HepG2 (cell line): ENCODE measurements around the gene GNG13. TPM values are rescaled to one million over a fixed set of nuclear protein-coding genes. Genes with fewer than 3 reads are reported as not detected.
A peak's percentile ranks its signal among the peaks of the same experiment; 100 is the strongest.

Experiments used
- CENPX ChIP-seq: sonication (generic); formaldehyde crosslinking; IDR thresholded peaks from 2 replicates; pipeline ENCODE4 v1.9.0; 2021; ENCODE audit warnings: mild to moderate bottlenecking, missing genetic modification reagents, moderate library complexity
- FOXP4 ChIP-seq: sonication (generic); formaldehyde crosslinking; IDR thresholded peaks from 2 replicates; pipeline ENCODE4 v1.4.0; 2020; ENCODE audit warnings: missing genetic modification reagents
- IRX3 ChIP-seq: sonication (generic); formaldehyde crosslinking; IDR thresholded peaks from 2 replicates; pipeline ENCODE4 v1.8.1; 2023; ENCODE audit warnings: mild to moderate bottlenecking, low read depth, missing genetic modification reagents, borderline replicate concordance
- ISX ChIP-seq: sonication (generic); formaldehyde crosslinking; conservative IDR thresholded peaks from 2 replicates; pipeline ENCODE4 v1.5.0; 2020; ENCODE audit warnings: missing genetic modification reagents
- MED1 ChIP-seq: sonication (generic); formaldehyde crosslinking; IDR thresholded peaks from 2 replicates; pipeline ENCODE4 v1.4.0; 2020; ENCODE audit warnings: missing genetic modification reagents
- NFE2L1 ChIP-seq: sonication (generic); formaldehyde crosslinking; IDR thresholded peaks from 2 replicates; pipeline ENCODE4 v1.4.0; 2020; ENCODE audit warnings: missing genetic modification reagents, mild to moderate bottlenecking, borderline replicate concordance
- PHF21A ChIP-seq: sonication (generic); formaldehyde crosslinking; IDR thresholded peaks from 2 replicates; pipeline ENCODE4 v1.5.0; 2020; ENCODE audit warnings: mild to moderate bottlenecking, missing genetic modification reagents
- RFX1 ChIP-seq: fragments of 450-650 bp; IDR thresholded peaks from 2 replicates; pipeline ENCODE4 v1.6.1; 2017
- SALL1 ChIP-seq: sonication (generic); formaldehyde crosslinking; IDR thresholded peaks from 2 replicates; pipeline ENCODE4 v1.8.0; 2022; ENCODE audit warnings: mild to moderate bottlenecking, missing genetic modification reagents
- SIN3A ChIP-seq: IDR thresholded peaks from 2 replicates; pipeline ENCODE4 v1.6.1; 2011; ENCODE audit warnings: low read depth, mild to moderate bottlenecking, control low read depth, low read length, borderline replicate concordance
- TP53 ChIP-seq: sonication (generic); formaldehyde crosslinking; conservative IDR thresholded peaks from 2 replicates; pipeline ENCODE4 v1.4.0; 2020; ENCODE audit warnings: missing genetic modification reagents
- ZFP91 ChIP-seq: sonication (generic); formaldehyde crosslinking; IDR thresholded peaks from 2 replicates; pipeline ENCODE4 v1.9.0; 2022; ENCODE audit warnings: missing genetic modification reagents, mild to moderate bottlenecking, borderline replicate concordance
- ZNF12 ChIP-seq: sonication (generic); formaldehyde crosslinking; IDR thresholded peaks from 2 replicates; pipeline ENCODE4 v1.5.0; 2020; ENCODE audit warnings: missing genetic modification reagents
- ZNF337 ChIP-seq: sonication (generic); formaldehyde crosslinking; IDR thresholded peaks from 2 replicates; pipeline ENCODE4 v1.5.1; 2020; ENCODE audit warnings: missing genetic modification reagents, low read depth, mild to moderate bottlenecking, borderline replicate concordance
- ZNF460 ChIP-seq: sonication (generic); formaldehyde crosslinking; IDR thresholded peaks from 2 replicates; pipeline ENCODE4 v1.5.1; 2020; ENCODE audit warnings: missing genetic modification reagents, mild to moderate bottlenecking, borderline replicate concordance
- ZNF484 ChIP-seq: sonication (generic); formaldehyde crosslinking; IDR thresholded peaks from 2 replicates; pipeline ENCODE4 v1.5.1; 2020; ENCODE audit warnings: mild to moderate bottlenecking, low read depth, missing genetic modification reagents, borderline replicate concordance
- ZNF543 ChIP-seq: sonication (generic); formaldehyde crosslinking; IDR thresholded peaks from 2 replicates; pipeline ENCODE4 v1.4.0; 2020; ENCODE audit warnings: mild to moderate bottlenecking, missing genetic modification reagents
- ZNF816 ChIP-seq: sonication (generic); formaldehyde crosslinking; IDR thresholded peaks from 2 replicates; pipeline ENCODE4 v1.8.0; 2022; ENCODE audit warnings: missing genetic modification reagents, mild to moderate bottlenecking, borderline replicate concordance
- polyA plus RNA-seq, 8 experiments: library from polyadenylated mRNA; depleted of rRNA in 3 of 8; stranded (reverse) in 7 of 8; unstranded in 1 of 8; fragments of >200 nt; fragmentation: Illumina TruSeq in 4 of 8; extraction: Trizol in 4 of 8; gene quantifications; 2 replicates each; pipeline versions ENCODE4 v1.2.1 to v1.2.3, GENCODE V29; 2011 to 2016; ENCODE audit warnings: low read depth in 4 of 8, missing spikeins in 1 of 8, mixed read lengths in 1 of 8; ENCODE audit not compliant: insufficient read depth in 1 of 8
- total RNA-seq, 5 experiments: library from RNA; depleted of rRNA; stranded (reverse); fragments of >200 nt; fragmentation: Illumina TruSeq; extraction: Trizol; gene quantifications; 2 replicates each; pipeline ENCODE4 v1.2.3, GENCODE V29; 2016; ENCODE audit warnings: low read depth in 1 of 5
- TF ChIP-seq, protein P1 (sequence below): sonication (generic); formaldehyde crosslinking; IDR thresholded peaks from 2 replicates; pipeline ENCODE4 v1.8.0; 2022; ENCODE audit warnings: missing genetic modification reagents, low read depth, mild to moderate bottlenecking, borderline replicate concordance
- TF ChIP-seq, protein P2 (sequence below): sonication (generic); formaldehyde crosslinking; IDR thresholded peaks from 2 replicates; pipeline ENCODE4 v1.4.0; 2020; ENCODE audit warnings: missing genetic modification reagents

Gene GNG13
- total and polyA plus RNA-seq, 2 of the 13 experiments (the other 11 are each of a cell fraction or from before 2014, with no cell fraction given): not detected

DNA sequence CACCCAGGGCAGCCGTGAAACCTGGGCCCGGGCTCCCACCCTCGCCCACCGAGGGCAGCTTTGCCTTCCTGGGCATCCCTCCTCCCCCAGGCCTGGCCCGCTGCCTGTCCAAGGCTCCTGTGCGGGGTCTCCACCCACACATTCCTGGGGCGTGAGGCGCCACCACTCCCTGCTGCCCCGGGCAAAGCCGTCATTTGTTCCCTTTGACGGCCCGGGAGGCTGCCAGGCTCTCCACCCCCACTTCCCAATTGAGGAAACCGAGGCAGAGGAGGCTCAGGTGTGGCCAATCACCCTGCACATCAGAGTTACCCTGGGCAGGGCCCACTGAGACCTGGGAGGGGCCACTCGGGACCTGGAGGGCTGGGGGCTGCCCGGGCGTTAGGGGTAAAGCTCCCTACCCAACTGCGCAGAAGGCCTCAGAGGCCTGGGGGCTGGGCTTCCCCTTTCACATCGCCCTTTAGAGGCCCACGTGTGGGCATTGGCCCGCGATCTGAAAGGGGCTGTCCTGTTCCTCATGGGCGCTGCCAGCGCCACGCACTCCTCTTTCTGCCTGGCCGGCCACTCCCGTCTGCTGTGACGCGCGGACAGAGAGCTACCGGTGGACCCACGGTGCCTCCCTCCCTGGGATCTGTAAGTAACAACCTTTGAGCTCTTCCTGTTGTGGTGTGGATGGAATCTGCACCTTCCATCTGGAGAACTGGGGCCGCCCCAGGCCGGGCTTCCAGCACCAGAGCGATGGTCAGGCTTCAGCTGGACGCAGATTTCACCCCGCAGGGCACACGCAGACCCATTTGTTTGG, 39.8 kb downstream of the GNG13 start, which contains the start of gene MSLN (continued):
- TF ChIP-seq ZNF12: no peak
- no peak for TF ChIP-seq PHF21A
- TF ChIP-seq ZNF460 (CRISPR knock-in tag): no peak
- TF ChIP-seq TP53: no peak
- TF ChIP-seq CENPX (CRISPR knock-in tag): no peak
- no peak for TF ChIP-seq SIN3A
- TF ChIP-seq FOXP4 (CRISPR knock-in tag): no peak
- TF ChIP-seq, protein P1, sequence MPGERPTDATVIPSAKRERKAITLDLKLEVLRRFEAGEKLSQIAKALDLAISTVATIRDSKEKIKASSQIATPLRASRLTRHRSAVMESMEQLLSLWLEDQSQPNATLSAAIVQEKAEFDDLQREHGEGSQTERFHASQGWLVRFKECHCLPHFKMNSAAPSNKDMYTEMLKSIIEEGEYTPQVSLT: no peak
- TF ChIP-seq SALL1: peak; percentile 18; the same call in 1 of the 2 replicates
- TF ChIP-seq RFX1: no peak
- TF ChIP-seq IRX3: no peak
- TF ChIP-seq ZNF484 (CRISPR knock-in tag): no peak
- no peak for TF ChIP-seq ZNF816 (CRISPR knock-in tag)
- TF ChIP-seq ZFP91: peak; percentile 49; the same call in 1 of the 2 replicates
- no peak for TF ChIP-seq NFE2L1 (CRISPR knock-in tag)
- TF ChIP-seq, protein P2, sequence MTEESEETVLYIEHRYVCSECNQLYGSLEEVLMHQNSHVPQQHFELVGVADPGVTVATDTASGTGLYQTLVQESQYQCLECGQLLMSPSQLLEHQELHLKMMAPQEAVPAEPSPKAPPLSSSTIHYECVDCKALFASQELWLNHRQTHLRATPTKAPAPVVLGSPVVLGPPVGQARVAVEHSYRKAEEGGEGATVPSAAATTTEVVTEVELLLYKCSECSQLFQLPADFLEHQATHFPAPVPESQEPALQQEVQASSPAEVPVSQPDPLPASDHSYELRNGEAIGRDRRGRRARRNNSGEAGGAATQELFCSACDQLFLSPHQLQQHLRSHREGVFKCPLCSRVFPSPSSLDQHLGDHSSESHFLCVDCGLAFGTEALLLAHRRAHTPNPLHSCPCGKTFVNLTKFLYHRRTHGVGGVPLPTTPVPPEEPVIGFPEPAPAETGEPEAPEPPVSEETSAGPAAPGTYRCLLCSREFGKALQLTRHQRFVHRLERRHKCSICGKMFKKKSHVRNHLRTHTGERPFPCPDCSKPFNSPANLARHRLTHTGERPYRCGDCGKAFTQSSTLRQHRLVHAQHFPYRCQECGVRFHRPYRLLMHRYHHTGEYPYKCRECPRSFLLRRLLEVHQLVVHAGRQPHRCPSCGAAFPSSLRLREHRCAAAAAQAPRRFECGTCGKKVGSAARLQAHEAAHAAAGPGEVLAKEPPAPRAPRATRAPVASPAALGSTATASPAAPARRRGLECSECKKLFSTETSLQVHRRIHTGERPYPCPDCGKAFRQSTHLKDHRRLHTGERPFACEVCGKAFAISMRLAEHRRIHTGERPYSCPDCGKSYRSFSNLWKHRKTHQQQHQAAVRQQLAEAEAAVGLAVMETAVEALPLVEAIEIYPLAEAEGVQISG (CRISPR knock-in tag): 0 out of 2 replicates have a peak, but pooled peaks have one; percentile 24
- 0 out of 2 replicates have a peak, but pooled peaks have one; percentile 22 for TF ChIP-seq MED1 (CRISPR knock-in tag)
- no peak for TF ChIP-seq ZNF337 (CRISPR knock-in tag)
- 0 out of 2 replicates have a peak, but pooled peaks have one; percentile 24 for TF ChIP-seq ZNF543 (CRISPR knock-in tag)
- TF ChIP-seq ISX: no peak
